ENCODE data around the gene KCNMB1. TPM values are rescaled to one million over a fixed set of nuclear protein-coding genes. Genes with fewer than 3 reads are reported as not detected.

The KCNMB1 gene
- total RNA-seq, 4 donors from 2014 or later = 0.20 to 0.29 (median 0.25) TPM

- no peak for DNase-seq
- intact Hi-C loops (cut with DNase I) = no loop called here
- Histone ChIP-seq H3K27ac (no peak overlapping the region), H3K4me1 (no peaks in the 10 kb centered on the region), H3K27me3 (no peaks in the 10 kb centered on the region), H3K9me3 (no peaks in the 10 kb centered on the region), H3K36me3 (no peaks in the 10 kb centered on the region), H3K4me3 (replicated peaks in 1 of 3) (no peak overlapping the region)
- TF ChIP-seq POLR2A (IDR thresholded peaks at IDR 0.05) (no peak), CTCF (IDR thresholded peaks at IDR 0.05) (no peak)
- WGBS, 2 donors = 97% methylated on average over 3 of the region's 3 CpGs
Observed at GRCh38 chr5:170432669-170433068, 43.5 kb upstream of the KCNMB1 start.

- Histone ChIP-seq H3K9me3 (no peaks in the 10 kb centered on the region), H3K4me1 (no peaks in the 10 kb centered on the region), H3K27ac (no peak overlapping the region), H3K27me3 (no peaks in the 10 kb centered on the region), H3K36me3 (no peaks in the 10 kb centered on the region), H3K4me3 (replicated peaks in 1 of 3) (no peak overlapping the region)
- WGBS, 2 donors = 70 to 88% methylated on average over 2 to 4 of the region's 4 CpGs
- no peak for DNase-seq
- TF ChIP-seq CTCF (IDR thresholded peaks at IDR 0.05) = no peak
- no peak for TF ChIP-seq POLR2A (IDR thresholded peaks at IDR 0.05)
- intact Hi-C loops (cut with DNase I) = no loop called here
Observed at GRCh38 chr5:170431571-170431970, 42.4 kb upstream of the KCNMB1 start.

GRCh38 chr5:170430866-170431437 lies 41.8 kb upstream of the KCNMB1 start:
- no peak overlapping the region for H3K27ac ChIP-seq
- no peaks in the 10 kb centered on the region for H3K9me3 ChIP-seq
- no peaks in the 10 kb centered on the region for H3K27me3 ChIP-seq
- no peak for TF ChIP-seq POLR2A (IDR thresholded peaks at IDR 0.05)
- TF ChIP-seq CTCF (IDR thresholded peaks at IDR 0.05) = no peak
- no peaks in the 10 kb centered on the region for H3K36me3 ChIP-seq
- H3K4me1 ChIP-seq = no peaks in the 10 kb centered on the region
- 81 to 83% methylated on average over 10 of the region's 10 CpGs for WGBS, 2 donors
- intact Hi-C loops (cut with DNase I) = no loop called here
- no peak for DNase-seq
- no peak overlapping the region for H3K4me3 ChIP-seq (replicated peaks in 1 of 3)

- no peaks in the 10 kb centered on the region for H3K9me3 ChIP-seq
- H3K4me1 ChIP-seq = no peaks in the 10 kb centered on the region
- no peak overlapping the region for H3K4me3 ChIP-seq (replicated peaks in 1 of 3)
- DNase-seq = no peak
- no peak overlapping the region for H3K27ac ChIP-seq
- WGBS, 2 donors = 78 to 79% methylated on average over 4 of the region's 4 CpGs
- H3K36me3 ChIP-seq = no peaks in the 10 kb centered on the region
- no peaks in the 10 kb centered on the region for H3K27me3 ChIP-seq
- intact Hi-C loops (cut with DNase I) = no loop called here
- no peak for TF ChIP-seq POLR2A (IDR thresholded peaks at IDR 0.05)
- no peak for TF ChIP-seq CTCF (IDR thresholded peaks at IDR 0.05)
Observed at GRCh38 chr5:170430256-170430655, 41.1 kb upstream of the KCNMB1 start.

GRCh38 chr5:170429014-170429413 lies 39.8 kb upstream of the KCNMB1 start:
- H3K4me3 ChIP-seq (replicated peaks in 1 of 3) = no peak overlapping the region
- TF ChIP-seq POLR2A (IDR thresholded peaks at IDR 0.05) (no peak), CTCF (IDR thresholded peaks at IDR 0.05) (no peak)
- H3K27ac ChIP-seq = no peak overlapping the region
- intact Hi-C loops (cut with DNase I) = loop anchor here (5.0 kb wide), 1 partner anchor 162 kb away; no protein-coding TSS in a partner anchor
- no peaks in the 10 kb centered on the region for H3K9me3 ChIP-seq
- DNase-seq = no peak
- H3K27me3 ChIP-seq = no peaks in the 10 kb centered on the region
- no peaks in the 10 kb centered on the region for H3K4me1 ChIP-seq
- WGBS, 2 donors = 65 to 68% methylated on average over 7 of the region's 7 CpGs
- no peaks in the 10 kb centered on the region for H3K36me3 ChIP-seq

Measured in thyroid gland (tissue), 4 donors.